OCI-LY7 (cell line): Measurements from ENCODE around the gene KRT33A. TPM values are rescaled to one million over a fixed set of nuclear protein-coding genes. Genes with fewer than 3 reads are reported as not detected.
"Not testable (repeated sequence)": the region's sequence is repeated elsewhere in the genome, so short reads cannot be mapped to it uniquely, and the experiment has no call there.

Experiments used
- BruUV-seq: library from RNA; stranded (reverse); fragments of 400-500 nt; replicated peaks from 2 replicates; lab custom pipeline; 2021; lab: Mats Ljungman, UMichigan
- CTCF ChIA-PET: fragments of 300-600 bp; sonication (Branson Sonifier 250); formaldehyde crosslinking; loops from one replicate; lab custom pipeline; 2022; ENCODE audit warnings: antibody characterized with exemption; ENCODE audit not compliant: unreplicated experiment; lab: Charles Lee
- POLR2A ChIA-PET: fragments of 300-600 bp; sonication (Branson Sonifier 250); formaldehyde crosslinking; loops from one replicate; lab custom pipeline; 2022; ENCODE audit warnings: antibody characterized with exemption; lab: Charles Lee
- DNase-seq: peaks from one replicate; pipeline ENCODE4 v3.0.0-alpha.2; 2015; ENCODE audit warnings: low spot score
- H2AFZ ChIP-seq: fragments of 200-600 bp; sonication (generic), shearing (Covaris generic); 2 replicates; pipeline ENCODE4 v1.6.1; 2014; ENCODE audit warnings: mild to moderate bottlenecking, antibody characterized with exemption, low read length, moderate library complexity
- H3K27ac ChIP-seq: fragments of 200-600 bp; sonication (generic); 2 replicates; pipeline ENCODE4 v1.5.1; 2014; ENCODE audit warnings: mixed run types, low read depth, mild to moderate bottlenecking, moderate library complexity, low read length, inconsistent platforms; ENCODE audit not compliant: poor library complexity, severe bottlenecking
- H3K36me3 ChIP-seq: fragments of 200-600 bp; sonication (generic); 2 replicates; pipeline ENCODE4 v1.6.1; 2014; ENCODE audit warnings: mild to moderate bottlenecking, antibody characterized with exemption, low read length, moderate library complexity, mixed read lengths; ENCODE audit not compliant: insufficient read depth
- H3K4me1 ChIP-seq: fragments of 200-600 bp; sonication (generic); 2 replicates; pipeline ENCODE4 v1.5.1; 2014; ENCODE audit warnings: mild to moderate bottlenecking, low read length; ENCODE audit not compliant: insufficient read depth, poor library complexity, severe bottlenecking
- H3K4me2 ChIP-seq: fragments of 200-600 bp; sonication (generic); 2 replicates; pipeline ENCODE4 v1.6.1; 2014; ENCODE audit warnings: mild to moderate bottlenecking, low read length
- H3K4me3 ChIP-seq: fragments of 200-600 bp; sonication (generic); 2 replicates; pipeline ENCODE4 v1.5.1; 2014; ENCODE audit warnings: mild to moderate bottlenecking, low read depth, low read length; ENCODE audit not compliant: poor library complexity, severe bottlenecking
- H3K79me2 ChIP-seq: fragments of 200-600 bp; sonication (generic); 2 replicates; pipeline ENCODE4 v1.6.1; 2016; ENCODE audit warnings: low read depth, mild to moderate bottlenecking, low read length, moderate library complexity, mixed read lengths; ENCODE audit not compliant: insufficient read depth
- H3K9me2 ChIP-seq: fragments of 200-600 bp; sonication (generic); 2 replicates; pipeline ENCODE4 v1.6.1; 2016; ENCODE audit warnings: mild to moderate bottlenecking, low read length, mixed read lengths; ENCODE audit not compliant: insufficient read depth
- H3K9me3 ChIP-seq: fragments of 200-600 bp; sonication (generic); 2 replicates; pipeline ENCODE4 v1.6.1; 2014; ENCODE audit warnings: mild to moderate bottlenecking, mixed run types, low read length, mixed read lengths
- H4K20me1 ChIP-seq: fragments of 200-600 bp; sonication (generic); 2 replicates; pipeline ENCODE4 v1.6.1; 2014; ENCODE audit warnings: mild to moderate bottlenecking, antibody characterized with exemption, low read length, moderate library complexity, mixed read lengths; ENCODE audit not compliant: insufficient read depth
- EZH2phosphoT487 ChIP-seq: fragments of 200-600 bp; sonication (generic); IDR thresholded peaks from 2 replicates; pipeline ENCODE4 v1.6.1; 2018; ENCODE audit warnings: low read depth, borderline replicate concordance, mild to moderate bottlenecking, mixed run types, antibody characterized with exemption, low read length, moderate library complexity, mixed read lengths
- intact Hi-C: fragments of 100-400 bp; cut with micrococcal nuclease; formaldehyde crosslinking; loops from one replicate; pipeline ENCODE4 v1.10.0; 2022; ENCODE audit not compliant: unreplicated experiment
- total RNA-seq, 2 experiments: library from RNA; depleted of rRNA in 1 of 2; stranded (reverse); fragments of >200 nt in 1 of 2; shearing (Covaris generic) in 1 of 2; gene quantifications; 2 replicates each; pipeline ENCODE4 v1.2.3, GENCODE V29; 2014 to 2022
- TF ChIP-seq, protein P1 (sequence below): fragments of 200-600 bp; sonication (generic); conservative IDR thresholded peaks from 2 replicates; pipeline ENCODE4 v1.5.1; 2014; ENCODE audit warnings: mild to moderate bottlenecking, antibody characterized with exemption, low read length, moderate library complexity, mixed read lengths

KRT33A gene
- total RNA-seq, 2 experiments from 2014 or later = not detected

DNA sequence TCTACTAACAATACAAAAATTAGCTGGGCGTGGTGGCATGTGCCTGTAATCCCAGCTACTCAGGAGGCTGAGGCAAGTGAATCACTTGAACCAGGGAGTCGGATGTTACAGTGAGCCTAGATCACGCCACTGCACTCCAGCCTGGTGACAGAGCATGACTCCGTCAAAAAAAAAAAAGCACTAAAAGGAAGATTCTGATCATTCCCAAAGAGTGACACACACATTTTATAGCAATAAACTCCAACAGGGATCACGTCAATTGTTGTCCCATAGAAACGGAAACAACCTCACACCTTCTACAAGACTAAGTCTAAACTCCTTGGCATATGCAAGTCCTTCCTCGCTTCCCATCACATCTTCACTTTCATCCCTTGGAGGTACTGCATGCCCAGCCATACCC lies 29.5 kb upstream of the KRT33A start:
- H3K27ac ChIP-seq, intact Hi-C loops, H3K36me3 ChIP-seq, DNase-seq, H3K4me3 ChIP-seq, BruUV-seq, POLR2A ChIA-PET, H3K4me1 ChIP-seq, H2AFZ ChIP-seq, H3K9me2 ChIP-seq, H3K4me2 ChIP-seq, H4K20me1 ChIP-seq, H3K79me2 ChIP-seq, H3K9me3 ChIP-seq: not testable (repeated sequence)
- CTCF ChIA-PET = interaction anchor here (0.6 kb wide), 1 partner anchor 204 kb away, joined by 4 read pairs; no protein-coding TSS in a partner anchor

DNA sequence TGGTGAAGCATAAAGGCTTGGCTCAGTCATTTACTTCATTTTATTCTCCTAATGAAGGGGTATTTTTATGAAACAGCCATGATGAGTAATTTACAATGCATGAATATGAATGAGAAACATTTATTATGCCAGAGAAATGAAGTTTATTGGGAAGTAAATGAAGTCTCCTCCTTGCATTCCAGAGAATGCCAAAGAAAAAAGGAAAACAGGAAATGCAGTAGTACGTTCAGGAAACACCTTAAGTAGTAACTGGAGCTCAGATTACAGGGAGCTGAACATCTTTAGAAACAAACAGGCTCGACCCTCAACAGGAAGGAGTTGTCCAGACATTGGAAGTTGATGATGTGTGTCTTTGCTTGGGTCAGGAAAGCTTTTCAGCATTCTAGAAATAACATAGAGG lies 26.9 kb upstream of the KRT33A start:
- H2AFZ ChIP-seq = no peak overlapping the region

DNA sequence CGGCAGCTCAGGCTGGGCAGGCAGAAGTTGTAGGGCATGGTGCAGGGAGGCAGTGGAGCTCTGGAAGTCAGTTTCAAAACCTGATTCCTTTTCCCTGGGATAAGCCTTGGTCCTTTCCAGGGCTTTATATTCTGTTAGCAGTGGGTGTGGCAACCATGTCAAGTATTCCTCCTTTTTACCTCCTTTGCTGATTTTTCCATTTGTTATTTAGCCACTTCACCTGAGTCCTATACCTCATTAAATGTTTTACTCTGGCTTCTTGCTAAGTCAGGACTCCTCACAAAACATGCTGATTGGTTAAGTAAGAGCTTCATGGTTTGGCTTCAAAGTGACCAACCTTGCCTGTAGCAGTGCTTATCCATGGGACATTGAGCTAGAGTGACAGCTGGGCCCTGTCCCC lies 19.1 kb upstream of the KRT33A start, which contains the start of gene KRT33B:
TSS of gene KRT33B (minus strand) at position 101 of the 400 bp plus-strand sequence. CDS start at position 38, 63 bp downstream.
- H3K4me2 ChIP-seq = no peak within 1 kb of the TSS
- DNase-seq = no peak
- no peaks in the 10 kb centered on the region for H4K20me1 ChIP-seq
- ChIA-PET CTCF (no interaction called here), POLR2A (no interaction called here)
- intact Hi-C loops = no loop called here
- no peaks in the 10 kb centered on the region for H3K9me2 ChIP-seq
- no TSS peak for BruUV-seq
- H2AFZ ChIP-seq = no peak within 1 kb of the TSS
- TF ChIP-seq, protein P1, sequence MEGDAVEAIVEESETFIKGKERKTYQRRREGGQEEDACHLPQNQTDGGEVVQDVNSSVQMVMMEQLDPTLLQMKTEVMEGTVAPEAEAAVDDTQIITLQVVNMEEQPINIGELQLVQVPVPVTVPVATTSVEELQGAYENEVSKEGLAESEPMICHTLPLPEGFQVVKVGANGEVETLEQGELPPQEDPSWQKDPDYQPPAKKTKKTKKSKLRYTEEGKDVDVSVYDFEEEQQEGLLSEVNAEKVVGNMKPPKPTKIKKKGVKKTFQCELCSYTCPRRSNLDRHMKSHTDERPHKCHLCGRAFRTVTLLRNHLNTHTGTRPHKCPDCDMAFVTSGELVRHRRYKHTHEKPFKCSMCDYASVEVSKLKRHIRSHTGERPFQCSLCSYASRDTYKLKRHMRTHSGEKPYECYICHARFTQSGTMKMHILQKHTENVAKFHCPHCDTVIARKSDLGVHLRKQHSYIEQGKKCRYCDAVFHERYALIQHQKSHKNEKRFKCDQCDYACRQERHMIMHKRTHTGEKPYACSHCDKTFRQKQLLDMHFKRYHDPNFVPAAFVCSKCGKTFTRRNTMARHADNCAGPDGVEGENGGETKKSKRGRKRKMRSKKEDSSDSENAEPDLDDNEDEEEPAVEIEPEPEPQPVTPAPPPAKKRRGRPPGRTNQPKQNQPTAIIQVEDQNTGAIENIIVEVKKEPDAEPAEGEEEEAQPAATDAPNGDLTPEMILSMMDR = no peak
- no peak for TF ChIP-seq EZH2phosphoT487
- no peaks in the 10 kb centered on the region for H3K9me3 ChIP-seq
- H3K4me1 ChIP-seq = no peaks in the 10 kb centered on the region
- H3K27ac ChIP-seq = no peak within 1 kb of the TSS
- no peaks in the 10 kb centered on the region for H3K79me2 ChIP-seq
- no peaks in the 10 kb centered on the region for H3K36me3 ChIP-seq
- no peak within 1 kb of the TSS for H3K4me3 ChIP-seq

More for the DNA sequence above, 26.9 kb upstream of the KRT33A start:
- Histone ChIP-seq H3K36me3 (no peaks in the 10 kb centered on the region), H3K79me2 (no peaks in the 10 kb centered on the region), H3K9me3 (no peaks in the 10 kb centered on the region), H3K27ac (no peak overlapping the region), H4K20me1 (no peaks in the 10 kb centered on the region), H3K4me2 (no peak overlapping the region), H3K4me1 (no peaks in the 10 kb centered on the region), H3K4me3 (no peak overlapping the region), H3K9me2 (no peaks in the 10 kb centered on the region)
- DNase-seq = no peak
- BruUV-seq = no TSS peak
- TF ChIP-seq, protein P1 = no peak
- no peak for TF ChIP-seq EZH2phosphoT487
- ChIA-PET POLR2A (interaction anchor here (0.8 kb wide), 1 partner anchor 11 kb away, joined by 3 read pairs; no protein-coding TSS in a partner anchor), CTCF (no interaction called here)
- intact Hi-C loops = no loop called here
